HG03342 (cell line): ENCODE data around the gene COL21A1.

Experiments
- ATAC-seq: cut with Tn5 transposase; IDR thresholded peaks from one replicate; pipeline ENCODE4 v1.9.1; 2021; ENCODE audit warnings: mild to moderate bottlenecking, moderate library complexity; ENCODE audit not compliant: unreplicated experiment

COL21A1 gene

DNA sequence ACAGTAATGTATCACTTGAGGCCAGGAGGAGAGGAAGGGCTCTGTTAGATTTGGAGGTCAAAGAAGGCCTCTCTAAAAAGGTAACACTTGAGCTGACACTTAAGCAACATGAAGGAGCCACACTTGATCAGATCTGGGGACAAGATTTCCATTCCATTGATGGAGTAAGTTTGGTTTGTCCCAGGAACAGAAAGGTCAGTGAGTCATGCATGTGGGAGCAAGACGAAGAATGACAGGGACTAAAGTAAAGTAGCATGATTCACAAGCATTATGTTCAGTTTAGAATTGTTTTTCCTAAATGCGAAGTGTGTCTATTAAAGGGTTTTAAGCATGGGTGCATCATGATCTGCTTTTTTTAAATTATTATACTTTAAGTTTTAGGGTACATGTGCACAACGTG, 47.4 kb downstream of the COL21A1 start:
- no peak for ATAC-seq

DNA sequence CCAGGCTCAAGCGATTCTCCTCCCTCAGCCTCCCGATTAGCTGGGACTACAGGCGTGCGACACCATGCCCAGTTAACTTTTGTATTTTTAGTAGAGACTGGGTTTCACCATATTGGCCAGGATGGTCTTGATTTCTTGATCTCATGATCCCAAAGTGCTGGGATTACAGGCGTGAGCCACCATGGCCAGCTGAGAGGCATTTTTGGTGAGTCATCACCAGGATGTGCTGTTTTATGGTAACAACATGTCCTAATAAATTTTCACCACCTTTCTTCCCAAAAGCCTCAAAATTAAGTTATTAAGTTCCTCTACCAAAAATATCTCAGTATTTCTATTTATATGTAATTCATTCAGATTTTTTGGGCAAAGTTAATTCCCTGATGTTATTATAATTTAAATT, 53.5 kb downstream of the COL21A1 start:
- ATAC-seq = no peak

DNA sequence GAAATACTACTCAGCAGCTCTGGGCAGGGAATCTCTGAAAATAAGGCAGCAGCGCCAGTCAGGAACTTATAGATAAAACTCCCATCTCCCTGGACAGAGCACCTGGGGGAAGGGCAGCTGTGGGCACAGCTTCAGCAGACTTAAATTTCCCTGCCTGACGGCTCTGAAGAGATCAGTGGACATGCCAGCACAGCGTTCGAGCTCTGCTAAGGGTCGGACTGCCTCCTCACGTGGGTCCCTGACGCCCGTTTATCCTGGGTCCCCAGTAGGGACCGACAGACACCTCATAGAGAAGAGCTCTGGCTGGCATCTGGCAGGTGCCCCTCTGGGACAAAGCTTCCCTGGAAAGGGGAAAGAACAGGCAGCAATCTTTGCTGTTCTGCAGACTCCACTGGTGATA, 59.0 kb downstream of the COL21A1 start:
- ATAC-seq = no peak

DNA sequence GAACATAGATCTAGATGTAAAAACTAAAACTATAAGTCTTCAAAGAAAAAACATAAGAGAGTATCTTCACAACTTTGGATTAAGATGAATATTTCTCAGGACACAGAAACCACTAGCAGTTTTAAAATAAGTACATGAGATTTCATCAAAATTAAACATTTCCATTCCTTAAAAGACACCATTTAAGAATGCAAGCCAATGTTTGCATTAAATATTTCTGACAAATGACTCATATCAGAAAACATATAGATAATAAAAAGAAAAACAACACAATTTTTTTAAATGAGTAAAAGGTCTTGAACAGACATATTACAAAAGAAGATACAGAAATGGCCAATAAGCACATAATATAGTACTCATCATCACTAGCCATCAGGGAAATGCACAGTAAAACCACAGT, 59.7 kb downstream of the COL21A1 start:
- ATAC-seq = no peak

DNA sequence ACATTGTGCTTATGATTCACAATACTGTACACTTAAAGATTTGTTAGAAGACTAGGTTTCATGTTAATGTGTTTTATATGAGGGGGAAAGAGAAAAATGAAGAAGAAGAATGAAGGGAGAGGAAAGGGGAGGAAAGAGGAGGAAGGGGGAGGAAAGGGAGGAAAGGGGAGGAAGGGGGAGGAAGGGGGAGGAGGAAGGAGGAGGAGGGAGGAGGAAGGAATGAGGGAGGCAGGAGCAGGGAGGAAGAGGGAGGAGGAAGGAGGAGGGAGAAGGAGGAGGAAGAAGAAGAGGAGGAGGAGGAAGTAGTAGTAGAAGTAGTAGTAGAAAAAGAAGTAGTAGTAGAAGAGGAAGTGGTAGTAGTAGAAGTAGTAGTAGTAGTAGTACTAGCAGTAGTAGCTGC, 70.6 kb downstream of the COL21A1 start:
- no peak for ATAC-seq

DNA sequence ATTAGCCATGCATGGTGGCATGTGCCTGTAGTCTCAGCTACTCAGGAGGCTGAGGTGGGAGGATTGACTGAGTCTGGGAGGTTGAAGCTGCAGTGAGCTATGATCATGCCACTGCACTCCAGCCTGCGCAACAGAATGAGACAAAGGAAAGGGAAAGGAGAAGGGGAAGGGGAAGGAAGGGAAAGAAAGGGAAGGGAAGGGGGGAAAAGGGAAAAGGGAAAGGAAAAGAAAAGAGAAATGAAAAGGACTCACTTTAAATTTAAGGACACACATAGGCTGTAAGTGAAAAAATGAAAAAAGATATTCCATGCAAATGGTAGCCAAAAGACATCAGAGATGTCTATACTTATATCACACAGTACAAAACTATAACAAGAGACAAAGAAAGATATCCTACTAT, 74.2 kb downstream of the COL21A1 start:
- ATAC-seq = no peak

DNA sequence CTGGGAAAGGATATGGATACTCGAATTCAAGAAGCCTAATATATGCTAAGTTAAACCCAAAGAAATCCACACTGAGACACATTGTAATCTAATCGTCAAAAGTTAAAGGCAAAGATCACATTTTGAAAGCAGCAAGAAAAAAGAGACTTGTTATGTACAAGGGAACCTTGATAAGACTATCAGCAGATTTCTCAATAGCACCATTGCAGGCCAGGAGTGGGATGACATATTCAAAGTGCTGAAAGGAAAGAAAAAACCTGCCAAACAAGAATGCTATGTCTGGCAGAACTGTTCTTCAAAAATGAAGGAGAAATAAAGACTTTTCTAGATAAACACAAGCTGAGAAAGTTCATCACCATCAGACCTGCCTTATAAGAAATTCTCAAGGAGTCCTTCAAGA, 75.2 kb downstream of the COL21A1 start:
- no peak for ATAC-seq

DNA sequence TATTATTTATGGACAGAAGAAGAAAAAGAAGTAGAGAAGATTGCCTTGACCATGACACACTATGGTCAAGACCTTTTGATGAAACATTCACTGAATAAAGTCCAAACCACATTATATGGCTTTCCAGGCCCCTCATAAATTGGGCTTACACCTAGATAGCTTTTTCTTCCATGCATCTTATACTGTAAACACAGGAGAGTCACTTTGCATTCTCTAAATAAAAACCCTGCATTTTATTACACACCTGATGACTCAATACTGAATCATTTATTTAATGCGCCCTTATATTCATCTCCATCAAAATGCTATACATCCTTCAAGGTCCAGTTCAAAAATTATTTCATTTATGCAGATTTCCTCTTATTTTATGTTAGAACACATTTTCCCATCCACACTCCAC, 78.0 kb downstream of the COL21A1 start:
- no peak for ATAC-seq

DNA sequence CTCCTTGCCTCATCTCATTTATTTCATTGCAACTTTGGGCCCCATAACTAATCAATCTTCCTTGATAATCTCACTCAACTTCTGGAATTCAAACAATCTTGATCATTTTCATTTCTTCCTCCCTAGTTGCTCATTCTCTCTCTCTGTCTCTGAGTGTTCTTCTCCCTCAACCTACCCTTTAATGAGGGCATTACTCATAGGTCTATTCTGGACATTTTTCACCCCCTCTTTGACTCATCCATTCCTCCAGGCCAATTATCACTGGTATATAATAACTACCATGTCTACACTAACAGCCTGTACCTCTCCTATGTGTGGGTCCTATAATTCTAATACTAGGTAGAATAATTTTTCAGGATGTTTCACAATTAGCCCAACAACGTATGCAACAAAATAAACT, 78.8 kb downstream of the COL21A1 start:
- no peak for ATAC-seq

DNA sequence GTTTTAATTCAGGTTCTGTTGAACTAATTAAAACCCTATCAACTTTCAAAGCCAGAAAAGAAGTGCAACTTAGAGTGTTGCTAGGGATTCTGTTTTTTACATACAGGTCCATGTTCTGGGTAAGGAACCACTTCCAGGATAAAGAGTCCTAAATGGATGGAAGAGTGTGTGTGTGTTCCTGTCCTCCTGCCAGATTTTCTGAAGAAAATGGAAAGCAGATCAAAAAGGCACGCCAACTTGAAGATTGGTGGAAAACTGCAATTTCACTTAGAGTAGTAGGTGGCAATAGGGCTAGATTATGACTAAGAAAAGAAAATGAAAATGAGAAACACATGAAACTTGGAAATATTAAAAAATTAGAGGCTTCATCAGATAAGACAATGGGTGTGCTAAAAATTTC, 85.3 kb downstream of the COL21A1 start:
- no peak for ATAC-seq

DNA sequence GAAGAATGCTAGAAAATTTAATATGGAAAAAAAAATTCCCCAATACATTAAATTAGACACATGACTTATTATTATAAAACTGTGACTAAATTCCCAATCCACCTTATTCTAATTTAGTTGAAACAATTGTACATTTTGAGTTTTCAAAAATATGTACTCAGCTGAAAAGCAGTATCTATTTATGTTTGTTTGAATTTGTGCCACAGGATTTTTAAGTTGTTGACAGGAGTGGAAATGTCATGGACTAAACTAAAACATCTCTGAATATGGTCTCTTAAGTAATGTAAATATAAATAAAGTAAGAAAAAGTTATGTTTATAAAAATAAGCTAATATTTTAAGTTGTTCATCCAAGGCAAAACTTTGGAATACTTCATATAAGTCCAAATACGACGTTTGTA, 86.9 kb downstream of the COL21A1 start:
- no peak for ATAC-seq

DNA sequence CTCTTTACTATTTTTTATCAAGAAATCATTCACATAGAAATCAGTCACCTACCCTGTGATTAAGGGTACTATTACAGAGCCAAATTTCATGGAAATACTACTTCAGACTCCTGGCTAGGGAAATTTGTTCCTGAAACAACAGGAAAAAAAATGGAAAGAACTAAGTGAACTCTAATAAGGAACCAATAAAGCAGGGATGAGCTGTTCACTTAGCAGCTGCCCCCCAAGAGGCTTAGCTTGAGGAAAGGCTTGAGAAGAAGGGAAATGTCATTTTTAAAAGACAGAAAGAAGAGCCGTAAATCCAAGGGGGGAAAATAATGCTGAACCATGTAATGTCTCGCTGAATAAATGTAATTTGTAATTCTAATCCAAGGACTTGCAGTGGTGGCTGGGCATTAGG, 88.8 kb downstream of the COL21A1 start:
- no peak for ATAC-seq

DNA sequence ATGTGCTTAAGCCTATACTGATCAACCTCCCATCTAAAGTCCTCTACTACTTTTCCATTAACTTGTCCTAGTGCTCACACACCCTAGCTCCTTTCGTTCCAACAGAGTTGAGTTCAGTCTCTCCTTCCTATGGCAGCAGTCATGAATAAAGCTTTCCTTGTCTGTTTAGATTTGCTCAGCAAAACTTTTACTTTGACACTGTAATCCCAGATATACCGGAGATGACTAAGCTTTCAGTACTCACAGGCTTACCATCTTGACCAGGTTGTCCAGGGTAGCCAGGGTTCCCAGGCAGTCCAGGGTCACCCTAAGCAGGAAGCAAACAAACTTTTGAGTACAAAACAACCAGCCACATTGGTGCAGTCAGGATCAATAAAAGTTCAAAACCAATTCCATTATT, 90.7 kb downstream of the COL21A1 start:
- ATAC-seq = no peak

DNA sequence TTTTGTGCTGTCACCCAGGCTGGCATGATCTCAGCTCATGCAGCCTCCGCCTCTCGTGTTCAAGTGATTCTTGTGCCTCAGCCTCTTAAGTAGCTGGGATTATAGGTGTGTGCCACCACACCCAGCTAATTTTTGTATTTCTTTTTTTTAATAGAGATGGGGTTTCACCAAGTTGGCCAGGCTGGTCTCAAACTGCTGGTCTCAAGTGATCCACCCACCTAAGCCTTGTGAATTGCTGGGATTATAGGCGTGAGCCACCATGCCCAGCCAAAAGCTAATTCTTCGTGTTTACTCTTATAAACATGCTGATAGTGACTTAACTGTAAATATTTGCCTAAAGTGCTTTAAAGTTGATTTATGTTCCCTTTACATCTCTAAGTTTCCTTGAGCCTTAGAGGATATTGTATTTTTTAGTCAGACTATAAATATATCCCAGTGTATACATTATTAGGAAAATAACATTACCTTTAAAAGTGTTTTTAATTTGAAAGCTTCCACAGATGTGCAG, 91.7 kb downstream of the COL21A1 start:
- no peak for ATAC-seq

DNA sequence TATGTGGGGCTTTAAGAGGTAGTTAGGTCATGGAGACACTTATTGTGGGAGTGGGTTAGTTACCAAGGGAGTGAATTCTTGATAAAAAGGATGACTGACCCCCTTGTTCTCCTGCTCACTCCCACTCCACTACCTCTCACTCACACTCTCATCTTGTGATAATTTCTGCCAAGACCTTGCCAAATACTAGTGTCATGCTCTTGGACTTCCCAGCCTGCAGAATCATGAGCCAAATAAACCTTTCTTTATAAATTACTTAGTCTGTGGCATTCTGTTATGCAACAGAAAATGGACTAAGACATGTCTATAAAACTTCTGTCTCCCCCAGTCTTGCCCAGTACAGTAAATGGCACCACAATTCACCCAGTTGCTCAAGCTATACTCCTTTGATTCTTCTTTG, 93.3 kb downstream of the COL21A1 start:
- no peak for ATAC-seq

DNA sequence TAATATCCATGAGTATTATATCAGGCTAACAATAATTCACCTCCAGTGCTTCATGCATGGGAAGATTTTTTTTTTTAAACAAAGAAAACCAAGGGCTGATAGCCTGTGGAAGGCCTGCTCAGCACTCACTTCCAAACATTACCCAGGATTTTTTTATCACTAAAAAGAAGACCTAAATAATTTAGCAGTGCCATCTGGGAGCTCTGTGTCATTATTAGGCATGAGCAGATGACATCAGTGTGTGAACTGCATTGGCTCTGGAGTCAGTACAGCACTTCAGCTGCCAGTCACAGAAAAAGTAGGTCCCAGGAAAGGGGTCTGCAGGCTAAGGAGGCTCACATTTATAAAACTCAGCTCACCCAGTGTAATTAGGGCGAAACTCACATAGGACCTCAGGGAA, 94.8 kb downstream of the COL21A1 start:
- no peak for ATAC-seq

DNA sequence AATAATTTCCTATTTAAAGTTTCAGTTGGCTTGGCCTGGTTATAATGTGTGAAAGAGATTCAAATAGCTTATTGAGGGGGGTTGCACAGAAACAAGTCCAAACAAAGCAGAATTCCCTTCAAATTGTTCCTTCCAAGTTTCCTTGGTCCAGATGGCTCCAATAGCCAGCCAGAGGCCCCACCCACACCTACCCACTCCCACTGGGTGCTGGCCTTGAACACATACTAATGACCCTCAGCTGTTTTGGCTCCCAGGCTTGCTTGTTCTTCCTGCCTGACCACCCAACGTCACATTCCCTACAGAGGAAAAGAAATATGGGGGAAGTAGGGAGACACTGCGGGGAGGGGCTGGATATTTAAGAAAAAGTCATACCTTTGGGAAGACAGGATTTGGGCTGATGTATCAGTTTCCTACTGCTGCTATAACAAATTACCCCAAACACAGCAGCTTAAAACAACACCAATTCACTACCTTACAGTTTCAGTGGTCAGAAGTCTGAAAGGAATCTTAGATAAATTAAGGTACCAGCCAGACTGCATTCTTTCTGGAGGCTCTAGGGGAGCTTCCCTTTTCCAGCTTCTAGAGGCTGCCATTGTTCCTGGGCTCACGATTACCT, 95.7 kb downstream of the COL21A1 start:
- no peak for ATAC-seq

DNA sequence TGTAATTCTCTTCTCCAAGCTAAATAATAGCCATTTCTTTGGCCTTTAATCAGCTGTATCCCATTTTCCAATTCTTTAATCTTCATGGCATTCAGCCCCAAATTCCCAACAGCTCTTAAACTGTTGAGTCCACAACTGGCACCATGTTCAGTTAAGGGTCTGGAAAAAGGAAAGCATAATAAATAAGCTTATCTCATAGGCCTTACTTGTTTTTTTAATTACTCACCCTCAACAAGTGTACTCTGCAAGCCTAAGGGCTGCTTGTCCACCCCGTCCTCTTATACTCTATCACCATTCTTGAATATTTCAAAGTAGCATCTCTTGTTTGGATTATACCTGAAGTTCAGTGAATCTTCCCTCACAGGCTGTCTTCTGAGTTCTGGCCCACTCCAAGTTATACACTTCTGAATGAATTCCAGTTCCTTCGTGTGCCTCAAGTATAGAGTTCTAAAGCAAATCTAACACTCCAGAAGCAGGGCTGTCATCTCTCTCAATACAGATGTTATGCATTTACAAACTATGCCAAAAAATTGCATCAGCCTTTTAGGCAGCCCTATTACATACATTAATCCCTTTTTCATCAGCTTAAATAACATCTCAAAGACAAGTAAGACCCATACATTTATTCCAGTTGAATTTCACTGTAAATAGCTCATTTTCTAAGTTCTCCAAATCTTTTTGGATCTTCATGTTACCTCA, 98.7 kb downstream of the COL21A1 start:
- ATAC-seq = no peak

DNA sequence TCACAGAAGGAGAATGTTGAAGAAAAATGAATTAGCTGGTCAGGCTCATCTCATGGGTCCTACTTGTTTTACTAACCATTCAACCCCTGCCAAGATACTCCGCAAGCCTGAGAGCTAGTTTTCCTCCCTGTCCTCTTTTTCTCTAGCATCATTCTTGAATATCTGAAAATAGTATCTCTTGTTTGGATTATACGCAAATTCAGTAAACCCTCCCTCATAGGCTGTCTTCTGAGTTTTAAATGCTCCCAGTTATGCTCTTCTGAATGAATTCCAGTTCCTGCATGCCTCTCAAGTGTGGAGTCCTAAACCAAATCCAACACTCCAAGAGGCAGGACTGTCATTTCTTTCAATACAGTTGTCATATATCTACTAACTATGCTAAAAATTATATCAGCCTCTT, 99.6 kb downstream of the COL21A1 start:
- no peak for ATAC-seq

DNA sequence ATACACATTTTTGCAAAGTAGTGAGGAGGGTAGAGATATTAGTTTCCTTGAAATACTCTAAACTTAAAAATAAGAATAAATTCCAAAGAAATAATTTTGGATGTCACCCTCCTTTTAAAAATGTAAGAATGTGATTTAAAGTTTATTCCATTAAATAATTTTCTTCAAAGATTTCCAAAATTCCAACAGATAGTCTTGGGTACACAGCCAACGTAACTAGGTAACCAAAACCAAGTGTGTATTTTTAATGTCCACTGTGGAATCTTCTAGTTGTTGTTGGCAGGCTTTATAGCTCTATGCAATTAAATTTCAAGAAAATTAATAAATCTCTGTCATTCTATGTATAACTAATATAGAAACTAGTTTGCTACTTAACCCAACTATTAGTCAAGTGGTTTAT, 101.3 kb downstream of the COL21A1 start:
- ATAC-seq = no peak

DNA sequence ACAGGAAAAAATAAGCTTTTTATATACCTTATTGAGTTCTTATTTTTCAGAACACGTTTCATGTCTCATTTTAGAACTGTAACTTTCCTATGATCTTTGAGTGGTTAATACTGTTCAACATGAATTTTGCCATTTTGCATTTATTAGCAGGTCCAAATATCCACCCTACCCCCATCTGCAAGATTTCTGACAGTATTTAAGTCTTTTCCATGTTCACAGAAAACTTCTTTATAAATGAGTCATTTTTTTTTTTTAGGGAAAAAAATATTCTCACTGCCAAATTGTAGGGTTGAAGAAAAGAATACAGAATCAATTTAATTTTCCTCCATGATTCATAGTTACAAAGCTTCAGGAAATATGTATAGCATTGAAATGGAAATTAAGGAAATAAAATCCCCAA, 101.8 kb downstream of the COL21A1 start:
- ATAC-seq = no peak

DNA sequence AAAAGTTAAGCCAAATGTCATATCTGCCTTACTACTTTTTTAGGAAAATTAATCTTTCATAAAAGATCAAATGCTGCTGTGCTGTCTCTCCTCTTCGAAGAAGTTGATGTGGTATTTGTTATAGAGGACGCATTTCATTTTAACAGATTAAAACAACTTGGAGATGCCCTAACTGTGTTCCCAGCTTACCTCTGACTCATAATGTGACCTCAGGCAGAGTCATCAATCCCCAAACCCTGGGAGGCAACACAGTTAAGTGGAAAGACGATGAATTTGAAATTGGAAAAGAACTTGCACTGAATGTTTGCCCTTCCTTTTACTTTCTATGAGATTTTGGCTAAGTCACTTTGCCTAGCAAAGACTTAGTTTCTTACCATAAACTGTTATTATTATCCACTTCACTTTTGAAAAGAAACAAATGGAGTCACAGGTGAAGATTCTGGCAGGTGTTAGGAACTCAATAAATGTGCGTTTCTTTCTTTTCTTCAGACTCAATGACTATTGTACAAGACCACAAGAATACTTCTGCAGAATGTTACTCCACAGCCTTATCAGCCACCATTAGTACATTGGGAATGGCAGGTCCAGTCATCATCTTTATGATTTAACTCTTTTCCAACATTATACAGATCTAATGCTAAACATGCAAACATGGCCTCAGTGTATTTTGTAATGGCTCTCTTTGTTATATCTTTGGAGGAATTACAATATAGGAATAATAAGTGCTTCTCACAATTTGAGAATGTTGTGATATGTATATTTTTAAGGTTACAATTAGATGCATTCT, 102.6 kb downstream of the COL21A1 start:
- no peak for ATAC-seq
